Measurements from ENCODE around the gene RAPGEF1. TPM values are rescaled to one million over a fixed set of nuclear protein-coding genes. Genes with fewer than 3 reads are reported as not detected.

RAPGEF1 gene
- total and polyA plus RNA-seq, 9 of the 15 experiments (the other 6 are each of a cell fraction or from before 2014, with no cell fraction given) = 0.06 to 44.1 (median 19.9) TPM

DNA sequence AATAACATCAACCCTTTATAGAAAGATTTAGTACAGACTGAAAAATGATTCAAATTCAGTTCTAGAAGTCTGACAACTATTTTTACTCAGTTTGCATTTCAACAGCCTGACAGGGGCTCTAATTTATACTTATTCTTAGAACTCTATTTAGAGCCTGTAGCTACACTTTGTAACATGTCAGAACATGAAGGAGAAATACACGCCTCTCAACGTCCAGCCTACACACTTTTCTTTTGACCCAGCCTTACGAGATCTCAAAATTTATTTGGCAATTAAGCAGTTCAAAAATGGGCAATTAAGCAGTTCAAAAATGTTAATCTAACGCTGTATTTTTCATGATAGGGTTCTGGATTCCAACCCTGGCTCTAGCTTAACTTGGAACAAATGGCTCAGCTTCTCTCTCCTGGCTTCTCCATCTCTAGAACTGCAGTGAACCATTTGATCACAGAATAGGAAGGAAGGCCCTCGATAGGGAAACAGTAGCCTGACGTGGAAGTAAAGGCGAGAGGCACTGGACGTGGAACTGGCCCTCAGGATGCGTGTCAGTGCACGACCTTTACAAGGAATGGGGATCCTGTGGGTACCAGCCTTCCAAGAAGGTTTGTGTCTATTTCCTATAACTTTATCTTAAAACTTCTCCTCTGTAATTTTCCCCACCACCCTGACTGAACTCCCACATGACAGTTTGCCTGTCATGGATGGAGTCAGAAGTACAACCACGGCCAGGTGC, 128.1 kb downstream of the RAPGEF1 start (continued):
- TF ChIP-seq CEBPZ (IDR thresholded peaks at IDR 0.05; ENCODE audit: borderline replicate concordance, low read depth, low read length) = no peak
- TF ChIP-seq ARNT (IDR thresholded peaks at IDR 0.05) = no peak
- TF ChIP-seq BCL6 (CRISPR knock-in tag; IDR thresholded peaks at IDR 0.05) = no peak
- TF ChIP-seq BACH1 (tag; IDR thresholded peaks at IDR 0.05) = no peak
- TF ChIP-seq, protein P1, sequence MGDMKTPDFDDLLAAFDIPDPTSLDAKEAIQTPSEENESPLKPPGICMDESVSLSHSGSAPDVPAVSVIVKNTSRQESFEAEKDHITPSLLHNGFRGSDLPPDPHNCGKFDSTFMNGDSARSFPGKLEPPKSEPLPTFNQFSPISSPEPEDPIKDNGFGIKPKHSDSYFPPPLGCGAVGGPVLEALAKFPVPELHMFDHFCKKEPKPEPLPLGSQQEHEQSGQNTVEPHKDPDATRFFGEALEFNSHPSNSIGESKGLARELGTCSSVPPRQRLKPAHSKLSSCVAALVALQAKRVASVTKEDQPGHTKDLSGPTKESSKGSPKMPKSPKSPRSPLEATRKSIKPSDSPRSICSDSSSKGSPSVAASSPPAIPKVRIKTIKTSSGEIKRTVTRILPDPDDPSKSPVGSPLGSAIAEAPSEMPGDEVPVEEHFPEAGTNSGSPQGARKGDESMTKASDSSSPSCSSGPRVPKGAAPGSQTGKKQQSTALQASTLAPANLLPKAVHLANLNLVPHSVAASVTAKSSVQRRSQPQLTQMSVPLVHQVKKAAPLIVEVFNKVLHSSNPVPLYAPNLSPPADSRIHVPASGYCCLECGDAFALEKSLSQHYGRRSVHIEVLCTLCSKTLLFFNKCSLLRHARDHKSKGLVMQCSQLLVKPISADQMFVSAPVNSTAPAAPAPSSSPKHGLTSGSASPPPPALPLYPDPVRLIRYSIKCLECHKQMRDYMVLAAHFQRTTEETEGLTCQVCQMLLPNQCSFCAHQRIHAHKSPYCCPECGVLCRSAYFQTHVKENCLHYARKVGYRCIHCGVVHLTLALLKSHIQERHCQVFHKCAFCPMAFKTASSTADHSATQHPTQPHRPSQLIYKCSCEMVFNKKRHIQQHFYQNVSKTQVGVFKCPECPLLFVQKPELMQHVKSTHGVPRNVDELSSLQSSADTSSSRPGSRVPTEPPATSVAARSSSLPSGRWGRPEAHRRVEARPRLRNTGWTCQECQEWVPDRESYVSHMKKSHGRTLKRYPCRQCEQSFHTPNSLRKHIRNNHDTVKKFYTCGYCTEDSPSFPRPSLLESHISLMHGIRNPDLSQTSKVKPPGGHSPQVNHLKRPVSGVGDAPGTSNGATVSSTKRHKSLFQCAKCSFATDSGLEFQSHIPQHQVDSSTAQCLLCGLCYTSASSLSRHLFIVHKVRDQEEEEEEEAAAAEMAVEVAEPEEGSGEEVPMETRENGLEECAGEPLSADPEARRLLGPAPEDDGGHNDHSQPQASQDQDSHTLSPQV (IDR thresholded peaks at IDR 0.05) = no peak
